B cell (primary cell): ENCODE results near the gene SMPD3. TPM values are rescaled to one million over a fixed set of nuclear protein-coding genes. Genes with fewer than 3 reads are reported as not detected.

ENCODE experiments used
- ATAC-seq: fragments of 200-7000 bp; cut with Tn5 transposase; one replicate; pipeline ENCODE4 v1.10.0; 2021; ENCODE audit warnings: low read depth, mild to moderate bottlenecking, moderate number of reproducible peaks, moderate library complexity
- CTCF ChIA-PET: fragments of 350-600 bp; sonication (Branson Sonifier 250); formaldehyde crosslinking; loops from one replicate; lab custom pipeline; 2021; ENCODE audit warnings: antibody characterized with exemption, inconsistent platforms; lab: Charles Lee
- POLR2A ChIA-PET: fragments of 350-600 bp; sonication (Branson Sonifier 250); formaldehyde crosslinking; loops from one replicate; lab custom pipeline; 2021; ENCODE audit warnings: antibody characterized with exemption; lab: Charles Lee
- DNase-seq: peaks from one replicate; pipeline ENCODE4 v3.0.0; 2013
- H2AFZ ChIP-seq: 2 replicates; pipeline ENCODE4 v1.6.1; 2012; ENCODE audit warnings: mild to moderate bottlenecking, low read depth, low read length; ENCODE audit not compliant: insufficient read depth, poor library complexity, severe bottlenecking
- H3K27ac ChIP-seq, 2 donors: 1 replicate in 1 of 2; 2 replicates in 1 of 2; pipeline ENCODE4 v1.5.1; 2012 to 2013; ENCODE audit warnings: low read length in 2 of 2, mild to moderate bottlenecking in 2 of 2, moderate library complexity in 1 of 2
- H3K27me3 ChIP-seq, 4 experiments: fragments of 200-600 bp in 1 of 4; sonication (generic) in 1 of 4; replicated peaks in 1 of 4; 1 replicate in 2 of 4; 2 replicates in 2 of 4; pipeline versions ENCODE4 v1.6.1 to v1.7.0; 2013 to 2016; ENCODE audit warnings: low read length in 3 of 4, mild to moderate bottlenecking in 2 of 4, mixed read lengths in 1 of 4, moderate library complexity in 1 of 4; ENCODE audit not compliant: insufficient read depth in 4 of 4, control insufficient read depth in 3 of 4; ENCODE audit errors: control extremely low read depth in 1 of 4
- H3K36me3 ChIP-seq, 2 experiments: replicated peaks in 1 of 2; 1 replicate in 1 of 2; 2 replicates in 1 of 2; pipeline versions ENCODE4 v1.6.1 to v1.7.1; 2013; ENCODE audit warnings: low read length in 1 of 2; ENCODE audit not compliant: insufficient read depth in 2 of 2, control insufficient read depth in 1 of 2; ENCODE audit errors: control extremely low read depth in 1 of 2, extremely low read depth in 1 of 2
- H3K4me1 ChIP-seq, 2 donors: fragments of 200-600 bp in 1 of 2; sonication (generic) in 1 of 2; 1 replicate in 1 of 2; 2 replicates in 1 of 2; pipeline versions ENCODE4 v1.5.1 to v1.6.1; 2013 to 2017; ENCODE audit warnings: low read length in 2 of 2; ENCODE audit not compliant: control insufficient read depth in 2 of 2, insufficient read depth in 2 of 2
- H3K4me2 ChIP-seq: replicated peaks from 2 replicates; pipeline ENCODE3; 2012; ENCODE audit warnings: mild to moderate bottlenecking, low read depth, low read length; ENCODE audit not compliant: poor library complexity, severe bottlenecking
- H3K4me3 ChIP-seq, 5 experiments: fragments of 200-600 bp in 1 of 5; sonication (generic) in 1 of 5; 1 replicate in 3 of 5; 2 replicates in 2 of 5; pipeline versions ENCODE4 v1.5.1 to v1.7.0; 2011 to 2016; ENCODE audit warnings: low read length in 4 of 5, mild to moderate bottlenecking in 4 of 5, low read depth in 2 of 5, control low read depth in 1 of 5, moderate library complexity in 1 of 5; ENCODE audit not compliant: insufficient read depth in 1 of 5; ENCODE audit errors: control extremely low read depth in 1 of 5, extremely low read depth in 1 of 5
- H3K79me2 ChIP-seq: fragments of 200-600 bp; sonication (generic); one replicate; pipeline ENCODE4 v1.6.0; 2016; ENCODE audit warnings: low read length; ENCODE audit not compliant: control insufficient read depth, insufficient read depth
- H3K9ac ChIP-seq: fragments of 200-600 bp; sonication (generic); 2 replicates; pipeline ENCODE4 v1.6.1; 2017; ENCODE audit warnings: mild to moderate bottlenecking, low read length, moderate library complexity
- H3K9me3 ChIP-seq, 3 donors: one replicate each; pipeline versions ENCODE4 v1.6.1 to v1.7.1; 2013; ENCODE audit warnings: low read length in 2 of 3; ENCODE audit not compliant: control insufficient read depth in 2 of 3, insufficient read depth in 1 of 3; ENCODE audit errors: control extremely low read depth in 1 of 3
- H4K20me1 ChIP-seq: 2 replicates; pipeline ENCODE4 v1.6.0; 2012; ENCODE audit warnings: mild to moderate bottlenecking, low read length; ENCODE audit not compliant: insufficient read depth, control insufficient read depth, poor library complexity, severe bottlenecking
- H3K27ac Mint-ChIP-seq: one replicate; pipeline ENCODE4 v1.8.0; 2021; ENCODE audit warnings: mixed read lengths
- H3K27me3 Mint-ChIP-seq: one replicate; pipeline ENCODE4 v1.8.0; 2021; ENCODE audit warnings: mixed read lengths
- H3K4me1 Mint-ChIP-seq: one replicate; pipeline ENCODE4 v1.8.0; 2021; ENCODE audit warnings: mixed read lengths
- H3K4me3 Mint-ChIP-seq: one replicate; pipeline ENCODE4 v1.8.0; 2021; ENCODE audit warnings: mixed read lengths
- H3K9me3 Mint-ChIP-seq: one replicate; pipeline ENCODE4 v1.8.0; 2022; ENCODE audit warnings: mixed read lengths; ENCODE audit not compliant: insufficient read depth
- CTCF ChIP-seq: fragments of 200-600 bp; IDR thresholded peaks from one replicate; pipeline ENCODE4 v1.8.0; 2022; ENCODE audit warnings: antibody characterized with exemption, mild to moderate bottlenecking
- EZH2 ChIP-seq: IDR thresholded peaks from 2 replicates; pipeline ENCODE4 v1.6.1; 2012; ENCODE audit warnings: borderline replicate concordance, low read depth, mild to moderate bottlenecking, moderate library complexity, low read length; ENCODE audit not compliant: insufficient read depth, poor library complexity, severe bottlenecking
- WGBS: methylation state at CpG from one replicate; pipeline ENCODE4 v1.1.5; 2013; ENCODE audit warnings: missing lambda C conversion rate; ENCODE audit not compliant: insufficient coverage; 5-methylcytosine and 5-hydroxymethylcytosine counted together
- intact Hi-C: fragments of 100-400 bp; cut with micrococcal nuclease; formaldehyde crosslinking; loops from one replicate; pipeline ENCODE4 v1.10.0; 2022
- polyA plus RNA-seq: library from polyadenylated mRNA; depleted of rRNA; stranded (reverse); fragments of >200 nt; gene quantifications from 2 replicates; pipeline ENCODE4 v1.2.3, GENCODE V29; 2012
- total RNA-seq, 2 donors: library from RNA; stranded (reverse); fragments of 120-200 nt in 1 of 2; gene quantifications; 1 replicate in 1 of 2; 2 replicates in 1 of 2; pipeline versions ENCODE4 v1.2.3 to v1.2.4, GENCODE V29; 2013 to 2022

Gene SMPD3
- total and polyA plus RNA-seq, 2 donors (not counting 1 experiment from before 2014, with no cell fraction given): 1.2 to 2.8 TPM

GRCh38 chr16:68393333-68393732, 55.0 kb downstream of the SMPD3 start:
- no peak overlapping the region for H3K9ac ChIP-seq
- Mint-ChIP-seq H3K27ac (no peak overlapping the region), H3K4me1 (peaks cover 2% of the 10 kb centered on the region), H3K9me3 (no peaks in the 10 kb centered on the region), H3K4me3 (no peak overlapping the region), H3K27me3 (no peaks in the 10 kb centered on the region)
- H3K4me3 ChIP-seq: no peak overlapping the region
- CTCF ChIA-PET: interaction anchor here (2.2 to 3.8 kb wide), 2 partner anchors 117 to 128 kb away, joined by 9 to 28 read pairs; no protein-coding TSS in a partner anchor
- 87% methylated on average over 2 of the region's 3 CpGs for WGBS
- no peaks in the 10 kb centered on the region for H3K4me1 ChIP-seq
- ATAC-seq (no peak), DNase-seq (no peak)
- no peak overlapping the region for H2AFZ ChIP-seq
- TF ChIP-seq EZH2: no peak
- no peak for TF ChIP-seq CTCF
- H3K36me3 ChIP-seq: no peaks in the 10 kb centered on the region
- intact Hi-C loops: no loop called here
- H3K27me3 ChIP-seq: no peaks in the 10 kb centered on the region
- no peaks in the 10 kb centered on the region for H3K9me3 ChIP-seq
- no peaks in the 10 kb centered on the region for H3K79me2 ChIP-seq
- H4K20me1 ChIP-seq: no peaks in the 10 kb centered on the region
- no peak overlapping the region for H3K27ac ChIP-seq
- no peak overlapping the region for H3K4me2 ChIP-seq
- POLR2A ChIA-PET: interaction anchor here (0.6 kb wide), 2 partner anchors 131 to 527 kb away, joined by 6 read pairs; no protein-coding TSS in a partner anchor

GRCh38 chr16:68389750-68390371, 58.4 kb downstream of the SMPD3 start:
- no peaks in the 10 kb centered on the region for H3K36me3 ChIP-seq
- H4K20me1 ChIP-seq: no peaks in the 10 kb centered on the region
- no peak overlapping the region for H3K27ac Mint-ChIP-seq
- H3K4me1 Mint-ChIP-seq: peaks cover 9% of the 10 kb centered on the region
- H3K4me3 ChIP-seq: no peak overlapping the region
- H3K27me3 ChIP-seq: no peaks in the 10 kb centered on the region
- WGBS: 89% methylated on average over 1 of the region's 6 CpGs
- intact Hi-C loops: no loop called here
- no peaks in the 10 kb centered on the region for H3K27me3 Mint-ChIP-seq
- H3K9me3 ChIP-seq: no peaks in the 10 kb centered on the region
- POLR2A ChIA-PET: no interaction called here
- peaks cover 6 to 11% of the 10 kb centered on the region in 2 donors for H3K4me1 ChIP-seq
- no peak overlapping the region for H3K4me2 ChIP-seq
- H2AFZ ChIP-seq: no peak overlapping the region
- no peak overlapping the region for H3K9ac ChIP-seq
- no peaks in the 10 kb centered on the region for H3K9me3 Mint-ChIP-seq
- CTCF ChIA-PET: no interaction called here
- no peak overlapping the region for H3K4me3 Mint-ChIP-seq
- DNase-seq: no peak
- TF ChIP-seq EZH2: no peak
- no peak for TF ChIP-seq CTCF
- no peak for ATAC-seq
- H3K79me2 ChIP-seq: no peaks in the 10 kb centered on the region
- H3K27ac ChIP-seq: no peak overlapping the region
